Type B pancreatic cell (in vitro differentiated cells): Measurements from ENCODE around the gene EPB41L1. TPM values are rescaled to one million over a fixed set of nuclear protein-coding genes. Genes with fewer than 3 reads are reported as not detected.

Experiments
- DNase-seq: peaks from one replicate; pipeline ENCODE4 v3.0.0; 2021; ENCODE audit warnings: mixed read lengths; ENCODE audit not compliant: unreplicated experiment; ENCODE audit errors: extremely low spot score
- H3K27ac Mint-ChIP-seq: 2 replicates; pipeline ENCODE4 v1.8.0; 2021; ENCODE audit warnings: mild to moderate bottlenecking, mixed read lengths
- H3K27me3 Mint-ChIP-seq: 2 replicates; pipeline ENCODE4 v1.8.0; 2021; ENCODE audit warnings: mixed read lengths
- H3K36me3 Mint-ChIP-seq: 2 replicates; pipeline ENCODE4 v1.8.0; 2021; ENCODE audit warnings: mixed read lengths
- H3K4me1 Mint-ChIP-seq: one replicate; pipeline ENCODE4 v1.8.0; 2021; ENCODE audit warnings: mixed read lengths; ENCODE audit not compliant: unreplicated experiment
- H3K4me3 Mint-ChIP-seq: 2 replicates; pipeline ENCODE4 v1.8.0; 2021; ENCODE audit warnings: mild to moderate bottlenecking, mixed read lengths
- H3K9me3 Mint-ChIP-seq: 2 replicates; pipeline ENCODE4 v1.8.0; 2021; ENCODE audit warnings: mixed read lengths
- total RNA-seq: library from RNA; stranded (reverse); gene quantifications from 2 replicates; pipeline ENCODE4 v1.2.1, GENCODE V29; 2021; ENCODE audit warnings: low replicate concordance
- TF ChIP-seq, protein P1 (sequence below): fragments of 200-600 bp; sonication (generic); conservative IDR thresholded peaks from 2 replicates; pipeline ENCODE4 v1.5.0; 2021; ENCODE audit warnings: antibody characterized with exemption, mild to moderate bottlenecking

Gene EPB41L1
- total RNA-seq, 1 donor from 2014 or later: 68.1 TPM

DNA sequence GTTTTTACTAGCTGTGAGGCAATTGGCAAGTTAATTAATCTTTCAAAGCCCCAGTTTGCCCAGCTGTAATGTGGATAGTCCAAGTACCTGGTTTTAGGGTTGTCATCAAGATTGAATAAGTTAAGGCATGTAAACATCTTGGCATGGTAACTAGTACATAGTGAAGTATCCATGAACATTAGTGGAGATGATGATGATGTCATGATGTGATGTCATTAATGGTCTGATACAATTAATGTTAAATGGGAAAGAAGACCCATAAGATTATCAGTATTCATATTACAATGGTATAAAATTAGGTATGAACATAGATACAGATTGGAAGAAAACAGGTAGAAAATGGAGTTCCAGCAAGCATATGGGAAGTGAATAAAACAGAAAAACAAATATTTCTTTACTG lies 5.3 kb downstream of the EPB41L1 start:
- Mint-ChIP-seq H3K36me3 (no peaks in the 10 kb centered on the region), H3K27ac (no peak overlapping the region), H3K9me3 (no peaks in the 10 kb centered on the region), H3K27me3 (no peaks in the 10 kb centered on the region), H3K4me3 (no peak overlapping the region), H3K4me1 (peaks cover 15% of the 10 kb centered on the region)
- no peak for DNase-seq
- TF ChIP-seq, protein P1, sequence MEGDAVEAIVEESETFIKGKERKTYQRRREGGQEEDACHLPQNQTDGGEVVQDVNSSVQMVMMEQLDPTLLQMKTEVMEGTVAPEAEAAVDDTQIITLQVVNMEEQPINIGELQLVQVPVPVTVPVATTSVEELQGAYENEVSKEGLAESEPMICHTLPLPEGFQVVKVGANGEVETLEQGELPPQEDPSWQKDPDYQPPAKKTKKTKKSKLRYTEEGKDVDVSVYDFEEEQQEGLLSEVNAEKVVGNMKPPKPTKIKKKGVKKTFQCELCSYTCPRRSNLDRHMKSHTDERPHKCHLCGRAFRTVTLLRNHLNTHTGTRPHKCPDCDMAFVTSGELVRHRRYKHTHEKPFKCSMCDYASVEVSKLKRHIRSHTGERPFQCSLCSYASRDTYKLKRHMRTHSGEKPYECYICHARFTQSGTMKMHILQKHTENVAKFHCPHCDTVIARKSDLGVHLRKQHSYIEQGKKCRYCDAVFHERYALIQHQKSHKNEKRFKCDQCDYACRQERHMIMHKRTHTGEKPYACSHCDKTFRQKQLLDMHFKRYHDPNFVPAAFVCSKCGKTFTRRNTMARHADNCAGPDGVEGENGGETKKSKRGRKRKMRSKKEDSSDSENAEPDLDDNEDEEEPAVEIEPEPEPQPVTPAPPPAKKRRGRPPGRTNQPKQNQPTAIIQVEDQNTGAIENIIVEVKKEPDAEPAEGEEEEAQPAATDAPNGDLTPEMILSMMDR: no peak

DNA sequence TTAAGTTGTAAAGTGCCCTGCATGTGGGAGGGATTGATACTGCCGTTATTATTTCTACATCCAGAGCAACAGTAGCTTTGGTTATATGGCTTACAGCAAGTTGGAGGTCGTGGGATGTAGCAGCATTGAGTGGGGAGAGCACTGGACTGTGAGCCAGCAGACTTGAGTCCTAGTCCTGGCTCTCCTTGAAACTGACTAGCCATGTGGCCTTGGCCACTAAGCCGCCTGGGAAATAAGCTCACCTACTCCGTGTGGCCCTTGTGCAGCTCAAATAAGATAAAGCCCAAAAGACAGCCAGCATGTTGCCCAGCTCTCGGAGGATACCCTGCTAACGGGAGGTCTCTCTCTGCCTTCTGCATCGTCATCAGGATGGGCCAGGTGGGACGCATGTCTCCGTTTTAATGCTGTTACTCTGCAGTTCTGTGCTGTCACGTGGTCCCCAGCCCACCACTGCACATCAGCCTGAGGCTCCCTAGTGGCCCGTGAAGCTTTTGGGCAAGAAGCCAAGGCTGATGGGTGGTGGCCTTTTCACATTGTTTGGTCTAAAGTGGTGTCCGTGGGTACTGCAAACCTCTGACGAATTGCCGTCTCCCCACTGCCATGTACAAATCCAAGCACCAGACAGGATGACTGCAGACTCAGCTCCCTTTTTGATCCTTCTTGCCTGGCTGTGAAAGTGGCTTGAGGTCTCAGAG lies 7.9 kb downstream of the EPB41L1 start:
- H3K4me1 Mint-ChIP-seq: peaks cover 8% of the 10 kb centered on the region
- peak overlapping the region; percentile 16 for H3K27ac Mint-ChIP-seq
- no peaks in the 10 kb centered on the region for H3K36me3 Mint-ChIP-seq
- H3K4me3 Mint-ChIP-seq: no peak overlapping the region
- no peaks in the 10 kb centered on the region for H3K27me3 Mint-ChIP-seq
- TF ChIP-seq, protein P1: no peak
- H3K9me3 Mint-ChIP-seq: no peaks in the 10 kb centered on the region
- no peak for DNase-seq

DNA sequence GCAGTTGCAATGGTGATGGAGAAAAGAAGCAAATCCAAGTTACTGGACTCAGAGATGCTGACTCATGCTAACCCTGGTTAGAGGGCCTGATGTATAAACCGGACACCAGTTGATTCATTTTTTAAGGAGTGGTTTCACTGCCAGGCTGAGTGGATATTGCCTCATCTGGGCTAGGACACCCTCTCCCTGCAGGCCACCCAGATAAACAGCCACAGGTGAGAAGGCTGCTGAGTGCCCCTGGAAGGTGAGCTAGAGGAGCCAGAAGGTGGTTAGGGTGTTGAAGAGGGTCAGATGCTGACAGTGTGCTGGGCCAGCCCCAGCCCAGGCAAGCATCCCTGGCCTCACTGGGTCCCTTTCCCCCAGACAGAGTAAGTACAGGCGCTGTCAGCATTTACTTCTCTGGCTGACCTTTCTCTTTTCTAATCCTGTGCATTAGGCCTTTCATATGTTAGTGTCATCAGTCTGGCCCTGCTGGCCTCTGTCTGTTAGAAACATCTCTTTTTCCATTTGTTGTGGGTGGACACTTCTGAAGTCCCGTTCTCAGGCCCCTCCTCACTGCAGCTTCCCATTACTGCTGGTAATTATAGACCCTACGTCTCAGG lies 13.5 kb downstream of the EPB41L1 start:
- TF ChIP-seq, protein P1: no peak
- H3K27ac Mint-ChIP-seq: no peak overlapping the region
- no peak for DNase-seq
- no peaks in the 10 kb centered on the region for H3K9me3 Mint-ChIP-seq
- peaks cover 23% of the 10 kb centered on the region for H3K4me1 Mint-ChIP-seq
- no peak overlapping the region for H3K4me3 Mint-ChIP-seq
- no peaks in the 10 kb centered on the region for H3K36me3 Mint-ChIP-seq
- no peaks in the 10 kb centered on the region for H3K27me3 Mint-ChIP-seq

GRCh38 chr20:36170542-36171215 lies 16.1 kb downstream of the EPB41L1 start:
- Mint-ChIP-seq H3K27me3 (no peaks in the 10 kb centered on the region), H3K9me3 (no peaks in the 10 kb centered on the region), H3K36me3 (no peaks in the 10 kb centered on the region), H3K4me3 (no peak overlapping the region), H3K4me1 (peaks cover 31% of the 10 kb centered on the region), H3K27ac (peak overlapping the region; percentile 13)
- TF ChIP-seq, protein P1: no peak
- DNase-seq: no peak

GRCh38 chr20:36173451-36173933 lies 19.0 kb downstream of the EPB41L1 start:
- DNase-seq: no peak
- TF ChIP-seq, protein P1: no peak
- Mint-ChIP-seq H3K27me3 (no peaks in the 10 kb centered on the region), H3K4me1 (peaks cover 31% of the 10 kb centered on the region), H3K27ac (peak overlapping the region; percentile 74), H3K36me3 (no peaks in the 10 kb centered on the region), H3K9me3 (no peaks in the 10 kb centered on the region), H3K4me3 (peak overlapping the region; percentile 17)
